WTC11 (cell line): ENCODE measurements around the gene FTL. TPM values are rescaled to one million over a fixed set of nuclear protein-coding genes. Genes with fewer than 3 reads are reported as not detected.

Experiments
- ATAC-seq: fragments of 200-7000 bp; cut with Tn5 transposase; 2 replicates; pipeline ENCODE4 v1.10.0; 2021; ENCODE audit warnings: mild to moderate bottlenecking, moderate library complexity
- CTCF ChIA-PET: fragments of 300-600 bp; sonication (Branson Sonifier 250); formaldehyde crosslinking; loops from one replicate; lab custom pipeline; 2021; ENCODE audit warnings: antibody characterized with exemption; lab: Charles Lee
- POLR2A ChIA-PET: fragments of 350-600 bp; sonication (Branson Sonifier 250); formaldehyde crosslinking; loops from one replicate; lab custom pipeline; 2021; ENCODE audit warnings: antibody characterized with exemption; lab: Charles Lee
- DNase-seq: peaks from one replicate; pipeline ENCODE4 v3.0.0; 2021; ENCODE audit warnings: low spot score
- H3K27ac Mint-ChIP-seq: 2 replicates; pipeline ENCODE4 v1.8.0; 2021; ENCODE audit warnings: mixed read lengths
- H3K27me3 Mint-ChIP-seq: 2 replicates; pipeline ENCODE4 v1.8.0; 2021; ENCODE audit warnings: low read depth, mild to moderate bottlenecking, moderate library complexity, mixed read lengths
- H3K36me3 Mint-ChIP-seq: 2 replicates; pipeline ENCODE4 v1.8.0; 2021; ENCODE audit warnings: mixed read lengths
- H3K4me1 Mint-ChIP-seq: 2 replicates; pipeline ENCODE4 v1.8.0; 2022; ENCODE audit warnings: mixed read lengths
- H3K4me3 Mint-ChIP-seq: 2 replicates; pipeline ENCODE4 v1.8.0; 2021; ENCODE audit warnings: mild to moderate bottlenecking, moderate library complexity, mixed read lengths
- H3K9me3 Mint-ChIP-seq: 2 replicates; pipeline ENCODE4 v1.8.0; 2021; ENCODE audit warnings: mixed read lengths
- CREB1 ChIP-seq: sonication (generic); formaldehyde crosslinking; IDR thresholded peaks from 2 replicates; pipeline ENCODE4 v1.8.0; 2023; ENCODE audit warnings: mild to moderate bottlenecking, missing genetic modification reagents
- CREM ChIP-seq: sonication (generic); formaldehyde crosslinking; IDR thresholded peaks from 2 replicates; pipeline ENCODE4 v1.8.1; 2022; ENCODE audit warnings: mild to moderate bottlenecking, missing genetic modification reagents, moderate library complexity
- FOXJ3 ChIP-seq: sonication (generic); formaldehyde crosslinking; IDR thresholded peaks from 2 replicates; pipeline ENCODE4 v1.9.0; 2021; ENCODE audit warnings: missing genetic modification reagents, mild to moderate bottlenecking, borderline replicate concordance
- GRHL2 ChIP-seq: fragments of 250-450 bp; sonication (Bioruptor Pico); IDR thresholded peaks from 2 replicates; pipeline ENCODE4 v1.8.0; 2022; ENCODE audit warnings: mild to moderate bottlenecking, moderate library complexity; ENCODE audit not compliant: insufficient replicate concordance, severe bottlenecking
- JAZF1 ChIP-seq: fragments of 250-450 bp; sonication (Bioruptor Pico); IDR thresholded peaks from 2 replicates; pipeline ENCODE4 v1.9.0; 2021; ENCODE audit warnings: moderate library complexity, mild to moderate bottlenecking, inconsistent platforms
- RELA ChIP-seq: sonication (generic); formaldehyde crosslinking; IDR thresholded peaks from 2 replicates; pipeline ENCODE4 v1.8.1; 2022; ENCODE audit warnings: missing genetic modification reagents, mild to moderate bottlenecking, borderline replicate concordance
- RORB ChIP-seq: fragments of 250-450 bp; sonication (Bioruptor Pico); IDR thresholded peaks from 2 replicates; pipeline ENCODE4 v1.9.0; 2021; ENCODE audit warnings: mild to moderate bottlenecking
- SMAD3 ChIP-seq: sonication (generic); formaldehyde crosslinking; IDR thresholded peaks from 2 replicates; pipeline ENCODE4 v1.8.0; 2022; ENCODE audit warnings: missing genetic modification reagents, mild to moderate bottlenecking, borderline replicate concordance
- SMAD4 ChIP-seq: sonication (generic); formaldehyde crosslinking; IDR thresholded peaks from 2 replicates; pipeline ENCODE4 v1.8.0; 2022; ENCODE audit warnings: mild to moderate bottlenecking, missing genetic modification reagents
- STAT6 ChIP-seq: sonication (generic); formaldehyde crosslinking; conservative IDR thresholded peaks from 2 replicates; pipeline ENCODE4 v1.8.1; 2023; ENCODE audit warnings: mild to moderate bottlenecking, low read depth, missing genetic modification reagents, moderate library complexity
- ZNF219 ChIP-seq: sonication (generic); formaldehyde crosslinking; IDR thresholded peaks from 2 replicates; pipeline ENCODE4 v1.8.0; 2023; ENCODE audit warnings: missing genetic modification reagents, mild to moderate bottlenecking, borderline replicate concordance
- ZSCAN18 ChIP-seq: fragments of 250-450 bp; sonication (Bioruptor Pico); IDR thresholded peaks from 2 replicates; pipeline ENCODE4 v2.1.2; 2022; ENCODE audit warnings: mild to moderate bottlenecking, moderate library complexity
- total RNA-seq: library from RNA; stranded (reverse); gene quantifications from 3 replicates; pipeline ENCODE4 v1.2.3, GENCODE V29; 2021
- TF ChIP-seq, protein P1 (sequence below): sonication (generic); formaldehyde crosslinking; conservative IDR thresholded peaks from 2 replicates; pipeline ENCODE4 v1.8.1; 2022; ENCODE audit warnings: mild to moderate bottlenecking, missing genetic modification reagents
- TF ChIP-seq, protein P2 (sequence below): sonication (generic); formaldehyde crosslinking; IDR thresholded peaks from 2 replicates; pipeline ENCODE4 v1.8.1; 2023; ENCODE audit warnings: mild to moderate bottlenecking, missing genetic modification reagents, borderline replicate concordance
- TF ChIP-seq, protein P3 (sequence below): sonication (generic); formaldehyde crosslinking; IDR thresholded peaks from 2 replicates; pipeline ENCODE4 v1.8.0; 2023; ENCODE audit warnings: missing genetic modification reagents
- TF ChIP-seq, protein P4 (sequence below): sonication (generic); formaldehyde crosslinking; IDR thresholded peaks from 2 replicates; pipeline ENCODE4 v1.8.1; 2022; ENCODE audit warnings: mild to moderate bottlenecking, missing genetic modification reagents, moderate library complexity, borderline replicate concordance
- TF ChIP-seq, protein P5 (sequence below): sonication (generic); formaldehyde crosslinking; IDR thresholded peaks from 2 replicates; pipeline ENCODE4 v1.8.1; 2023; ENCODE audit warnings: mild to moderate bottlenecking, missing genetic modification reagents, moderate library complexity

Gene FTL
- total RNA-seq, 1 experiment from 2014 or later = 1,061 TPM

DNA sequence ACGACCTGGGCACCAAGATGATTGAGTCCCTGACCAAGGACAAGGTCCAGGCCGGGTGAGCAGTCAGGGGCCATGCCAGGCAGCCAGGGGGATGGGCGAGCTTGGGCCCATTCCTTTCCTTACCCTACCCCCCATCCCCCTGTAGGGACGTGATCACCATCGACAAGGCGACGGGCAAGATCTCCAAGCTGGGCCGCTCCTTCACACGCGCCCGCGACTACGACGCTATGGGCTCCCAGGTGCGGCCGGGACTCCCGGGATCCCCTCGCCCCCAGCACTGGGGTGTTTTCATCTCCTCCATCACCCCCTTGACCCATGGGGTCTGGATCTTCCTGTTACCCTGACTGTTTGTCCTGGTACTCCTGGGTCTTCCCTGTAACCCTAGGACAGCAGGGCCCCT, 44.7 kb downstream of the FTL start (continued):
- TF ChIP-seq STAT6 (no peak), RORB (CRISPR knock-in tag) (no peak), CREB1 (CRISPR knock-in tag) (no peak), ZNF219 (CRISPR knock-in tag) (no peak), SMAD4 (CRISPR knock-in tag) (no peak)
- TF ChIP-seq, protein P1, sequence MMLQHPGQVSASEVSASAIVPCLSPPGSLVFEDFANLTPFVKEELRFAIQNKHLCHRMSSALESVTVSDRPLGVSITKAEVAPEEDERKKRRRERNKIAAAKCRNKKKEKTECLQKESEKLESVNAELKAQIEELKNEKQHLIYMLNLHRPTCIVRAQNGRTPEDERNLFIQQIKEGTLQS (CRISPR knock-in tag) = no peak
- TF ChIP-seq, protein P2, sequence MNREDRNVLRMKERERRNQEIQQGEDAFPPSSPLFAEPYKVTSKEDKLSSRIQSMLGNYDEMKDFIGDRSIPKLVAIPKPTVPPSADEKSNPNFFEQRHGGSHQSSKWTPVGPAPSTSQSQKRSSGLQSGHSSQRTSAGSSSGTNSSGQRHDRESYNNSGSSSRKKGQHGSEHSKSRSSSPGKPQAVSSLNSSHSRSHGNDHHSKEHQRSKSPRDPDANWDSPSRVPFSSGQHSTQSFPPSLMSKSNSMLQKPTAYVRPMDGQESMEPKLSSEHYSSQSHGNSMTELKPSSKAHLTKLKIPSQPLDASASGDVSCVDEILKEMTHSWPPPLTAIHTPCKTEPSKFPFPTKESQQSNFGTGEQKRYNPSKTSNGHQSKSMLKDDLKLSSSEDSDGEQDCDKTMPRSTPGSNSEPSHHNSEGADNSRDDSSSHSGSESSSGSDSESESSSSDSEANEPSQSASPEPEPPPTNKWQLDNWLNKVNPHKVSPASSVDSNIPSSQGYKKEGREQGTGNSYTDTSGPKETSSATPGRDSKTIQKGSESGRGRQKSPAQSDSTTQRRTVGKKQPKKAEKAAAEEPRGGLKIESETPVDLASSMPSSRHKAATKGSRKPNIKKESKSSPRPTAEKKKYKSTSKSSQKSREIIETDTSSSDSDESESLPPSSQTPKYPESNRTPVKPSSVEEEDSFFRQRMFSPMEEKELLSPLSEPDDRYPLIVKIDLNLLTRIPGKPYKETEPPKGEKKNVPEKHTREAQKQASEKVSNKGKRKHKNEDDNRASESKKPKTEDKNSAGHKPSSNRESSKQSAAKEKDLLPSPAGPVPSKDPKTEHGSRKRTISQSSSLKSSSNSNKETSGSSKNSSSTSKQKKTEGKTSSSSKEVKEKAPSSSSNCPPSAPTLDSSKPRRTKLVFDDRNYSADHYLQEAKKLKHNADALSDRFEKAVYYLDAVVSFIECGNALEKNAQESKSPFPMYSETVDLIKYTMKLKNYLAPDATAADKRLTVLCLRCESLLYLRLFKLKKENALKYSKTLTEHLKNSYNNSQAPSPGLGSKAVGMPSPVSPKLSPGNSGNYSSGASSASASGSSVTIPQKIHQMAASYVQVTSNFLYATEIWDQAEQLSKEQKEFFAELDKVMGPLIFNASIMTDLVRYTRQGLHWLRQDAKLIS (CRISPR knock-in tag) = no peak
- TF ChIP-seq, protein P3, sequence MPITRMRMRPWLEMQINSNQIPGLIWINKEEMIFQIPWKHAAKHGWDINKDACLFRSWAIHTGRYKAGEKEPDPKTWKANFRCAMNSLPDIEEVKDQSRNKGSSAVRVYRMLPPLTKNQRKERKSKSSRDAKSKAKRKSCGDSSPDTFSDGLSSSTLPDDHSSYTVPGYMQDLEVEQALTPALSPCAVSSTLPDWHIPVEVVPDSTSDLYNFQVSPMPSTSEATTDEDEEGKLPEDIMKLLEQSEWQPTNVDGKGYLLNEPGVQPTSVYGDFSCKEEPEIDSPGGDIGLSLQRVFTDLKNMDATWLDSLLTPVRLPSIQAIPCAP (CRISPR knock-in tag) = no peak
- TF ChIP-seq, all 79 proteins: peak for 0

GRCh38 chr19:49010453-49010852, 45.3 kb downstream of the FTL start:
- no peaks in the 10 kb centered on the region for H3K9me3 Mint-ChIP-seq
- no peak overlapping the region for H3K4me3 Mint-ChIP-seq
- H3K27ac Mint-ChIP-seq = no peak overlapping the region
- ATAC-seq = no peak
- no peaks in the 10 kb centered on the region for H3K27me3 Mint-ChIP-seq
- no peaks in the 10 kb centered on the region for H3K4me1 Mint-ChIP-seq
- POLR2A ChIA-PET = no interaction called here
- no peak for DNase-seq
- TF ChIP-seq ZSCAN18 (CRISPR knock-in tag) = no peak
- TF ChIP-seq FOXJ3 (CRISPR knock-in tag) = no peak
- no peak for TF ChIP-seq GRHL2
- TF ChIP-seq, protein P4, sequence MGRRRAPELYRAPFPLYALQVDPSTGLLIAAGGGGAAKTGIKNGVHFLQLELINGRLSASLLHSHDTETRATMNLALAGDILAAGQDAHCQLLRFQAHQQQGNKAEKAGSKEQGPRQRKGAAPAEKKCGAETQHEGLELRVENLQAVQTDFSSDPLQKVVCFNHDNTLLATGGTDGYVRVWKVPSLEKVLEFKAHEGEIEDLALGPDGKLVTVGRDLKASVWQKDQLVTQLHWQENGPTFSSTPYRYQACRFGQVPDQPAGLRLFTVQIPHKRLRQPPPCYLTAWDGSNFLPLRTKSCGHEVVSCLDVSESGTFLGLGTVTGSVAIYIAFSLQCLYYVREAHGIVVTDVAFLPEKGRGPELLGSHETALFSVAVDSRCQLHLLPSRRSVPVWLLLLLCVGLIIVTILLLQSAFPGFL (CRISPR knock-in tag) = no peak
- TF ChIP-seq STAT6 = no peak
- TF ChIP-seq, protein P1 (CRISPR knock-in tag) = no peak
- TF ChIP-seq SMAD3 (CRISPR knock-in tag) = no peak
- TF ChIP-seq RELA = no peak
- TF ChIP-seq JAZF1 (CRISPR knock-in tag) = no peak
- no peak for TF ChIP-seq CREM
- TF ChIP-seq, protein P5, sequence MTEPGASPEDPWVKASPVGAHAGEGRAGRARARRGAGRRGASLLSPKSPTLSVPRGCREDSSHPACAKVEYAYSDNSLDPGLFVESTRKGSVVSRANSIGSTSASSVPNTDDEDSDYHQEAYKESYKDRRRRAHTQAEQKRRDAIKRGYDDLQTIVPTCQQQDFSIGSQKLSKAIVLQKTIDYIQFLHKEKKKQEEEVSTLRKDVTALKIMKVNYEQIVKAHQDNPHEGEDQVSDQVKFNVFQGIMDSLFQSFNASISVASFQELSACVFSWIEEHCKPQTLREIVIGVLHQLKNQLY (CRISPR knock-in tag) = no peak
- peaks cover 42% of the 10 kb centered on the region for H3K36me3 Mint-ChIP-seq
- CTCF ChIA-PET = interaction anchor here (1.3 to 3.4 kb wide), 3 partner anchors 10 to 87 kb away, joined by 3 to 30 read pairs (median 7); no protein-coding TSS in a partner anchor
